ENCODE measurements around the gene FUT7.

FUT7 gene, protein sequence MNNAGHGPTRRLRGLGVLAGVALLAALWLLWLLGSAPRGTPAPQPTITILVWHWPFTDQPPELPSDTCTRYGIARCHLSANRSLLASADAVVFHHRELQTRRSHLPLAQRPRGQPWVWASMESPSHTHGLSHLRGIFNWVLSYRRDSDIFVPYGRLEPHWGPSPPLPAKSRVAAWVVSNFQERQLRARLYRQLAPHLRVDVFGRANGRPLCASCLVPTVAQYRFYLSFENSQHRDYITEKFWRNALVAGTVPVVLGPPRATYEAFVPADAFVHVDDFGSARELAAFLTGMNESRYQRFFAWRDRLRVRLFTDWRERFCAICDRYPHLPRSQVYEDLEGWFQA

DNA sequence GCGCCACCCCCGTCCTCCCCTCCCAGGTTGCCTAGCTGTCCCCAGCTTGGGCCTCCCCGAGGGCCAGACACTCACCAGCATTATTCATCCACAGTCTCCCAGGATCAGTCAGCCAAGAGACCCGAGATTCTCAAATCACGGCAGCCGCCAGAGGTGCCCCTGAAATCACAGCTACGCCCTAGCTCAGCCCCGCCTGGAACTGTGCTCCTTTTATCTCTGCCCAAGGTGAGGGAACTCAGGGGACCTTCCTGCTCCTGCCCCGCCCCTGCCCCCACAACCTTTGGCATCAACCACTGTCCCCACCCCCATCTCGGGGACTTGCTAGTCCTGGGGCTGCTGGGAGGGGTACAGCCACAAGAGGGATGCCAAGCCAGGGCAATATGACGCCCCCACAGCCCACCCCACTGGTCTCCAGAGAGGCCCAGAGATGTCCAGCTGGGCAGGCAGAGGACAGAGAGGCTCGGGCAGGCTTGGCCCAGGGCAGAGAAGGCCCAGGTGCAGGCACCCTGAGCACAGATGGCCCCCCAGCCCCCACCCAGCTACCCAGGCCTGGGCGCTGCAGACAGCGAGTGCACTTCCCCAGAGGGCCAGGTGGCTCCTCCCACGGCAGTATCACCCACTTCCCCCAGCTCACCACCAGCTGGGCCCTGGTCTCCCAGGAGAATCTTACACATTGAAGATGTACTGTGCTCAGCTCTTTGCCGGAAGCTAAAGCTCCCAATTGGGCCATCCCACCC, at the start of gene FUT7:
Gene FUT7, minus strand, starts transcription at position 185 of the 737 bp plus-strand sequence. Its CDS starts 97 bp downstream, at position 88.
- DNase-seq = no peak

DNA sequence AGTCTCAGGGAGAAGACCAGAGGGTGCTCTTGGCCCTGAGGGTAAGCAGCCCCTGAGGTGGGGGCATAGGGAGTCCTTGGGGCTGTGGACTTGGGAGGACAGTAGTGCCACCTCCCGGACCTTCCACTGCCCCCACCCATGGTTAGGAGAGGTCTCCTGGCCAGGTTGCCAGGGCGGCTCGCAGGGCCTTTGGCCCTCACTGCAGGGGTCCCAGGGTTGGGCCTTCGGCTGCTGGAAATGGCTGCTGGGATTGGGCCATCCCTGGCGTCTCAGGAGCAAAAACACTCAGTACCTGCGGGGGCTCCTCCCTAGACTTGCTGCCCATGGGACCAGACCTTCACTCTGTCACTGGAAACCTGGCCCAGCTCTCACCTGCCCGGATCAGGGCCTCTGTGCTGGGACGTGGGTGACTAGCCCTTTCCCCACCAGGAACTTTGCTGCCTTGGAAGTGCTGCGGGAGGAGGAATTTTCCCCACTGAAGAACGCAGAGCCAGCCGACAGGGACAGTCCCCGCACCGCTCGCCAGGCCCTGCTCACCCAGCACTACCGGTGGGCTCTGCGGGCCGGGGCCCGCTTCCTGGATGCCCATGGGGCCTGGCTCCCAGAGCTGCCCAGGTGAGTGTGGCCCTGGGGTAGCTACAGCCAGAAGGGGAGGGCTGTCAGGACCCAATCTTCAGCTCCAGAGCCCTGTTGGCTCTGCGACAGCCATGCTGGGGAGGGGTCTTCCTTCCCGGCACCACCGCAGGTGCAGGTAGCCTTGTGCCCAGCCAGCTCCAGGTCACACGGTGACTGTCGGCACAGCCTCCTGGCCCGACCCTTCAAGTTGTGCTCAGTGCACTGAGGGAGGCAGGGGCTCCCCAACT, 48.6 kb upstream of the FUT7 start:
- no peak for DNase-seq

DNA sequence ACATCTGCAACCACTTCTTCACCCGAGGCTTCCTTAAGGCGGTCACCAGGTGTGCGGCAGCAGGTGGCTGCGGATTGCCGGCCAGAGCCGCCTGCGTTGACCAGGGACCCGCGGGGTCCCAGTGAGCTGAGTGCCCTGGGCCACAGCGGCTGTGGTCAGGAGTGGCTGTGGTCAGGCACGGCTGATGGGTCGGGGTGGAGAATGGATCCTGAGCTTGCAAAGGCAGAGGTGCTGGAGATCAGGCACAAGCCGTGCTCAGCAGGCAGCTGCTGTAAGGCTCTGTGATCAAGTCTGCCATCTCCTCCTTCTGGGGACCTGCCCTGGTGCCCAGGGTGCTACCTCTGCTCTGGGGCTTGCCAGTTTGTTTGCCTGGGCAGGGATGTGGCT, 47.5 kb upstream of the FUT7 start:
- DNase-seq = no peak

DNA sequence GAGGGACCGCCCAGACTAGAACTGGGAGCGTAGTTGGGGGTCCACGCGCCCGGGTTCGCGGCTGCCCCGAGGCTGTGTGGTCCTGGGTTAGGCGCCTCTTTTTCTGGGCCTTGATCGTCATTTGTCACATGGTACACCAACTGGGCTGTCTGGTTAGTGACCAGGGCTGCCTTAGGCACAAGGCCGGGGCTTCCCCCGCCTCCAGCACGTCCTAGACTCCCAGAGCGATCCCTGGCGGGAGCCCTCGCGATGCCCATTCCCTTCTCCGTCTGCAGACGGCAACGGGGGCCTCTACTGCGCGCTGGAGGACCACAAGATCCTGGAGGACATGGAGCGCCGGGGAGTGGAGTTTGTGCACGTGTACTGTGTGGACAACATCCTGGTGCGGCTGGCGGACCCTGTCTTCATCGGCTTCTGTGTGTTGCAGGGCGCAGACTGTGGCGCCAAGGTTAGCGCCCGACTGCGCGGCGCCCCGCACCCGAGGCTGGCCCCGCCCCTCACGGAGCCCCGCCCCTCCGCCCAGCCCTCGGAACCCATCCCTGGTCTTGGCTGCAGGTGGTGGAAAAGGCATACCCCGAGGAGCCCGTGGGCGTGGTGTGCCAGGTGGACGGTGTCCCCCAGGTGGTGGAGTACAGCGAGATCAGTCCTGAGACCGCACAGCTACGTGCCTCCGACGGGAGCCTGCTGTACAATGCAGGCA, 47.0 kb upstream of the FUT7 start:
- no peak for DNase-seq

GRCh38 chr9:137077758-137078693, 46.1 kb upstream of the FUT7 start:
- no peak for DNase-seq

DNA sequence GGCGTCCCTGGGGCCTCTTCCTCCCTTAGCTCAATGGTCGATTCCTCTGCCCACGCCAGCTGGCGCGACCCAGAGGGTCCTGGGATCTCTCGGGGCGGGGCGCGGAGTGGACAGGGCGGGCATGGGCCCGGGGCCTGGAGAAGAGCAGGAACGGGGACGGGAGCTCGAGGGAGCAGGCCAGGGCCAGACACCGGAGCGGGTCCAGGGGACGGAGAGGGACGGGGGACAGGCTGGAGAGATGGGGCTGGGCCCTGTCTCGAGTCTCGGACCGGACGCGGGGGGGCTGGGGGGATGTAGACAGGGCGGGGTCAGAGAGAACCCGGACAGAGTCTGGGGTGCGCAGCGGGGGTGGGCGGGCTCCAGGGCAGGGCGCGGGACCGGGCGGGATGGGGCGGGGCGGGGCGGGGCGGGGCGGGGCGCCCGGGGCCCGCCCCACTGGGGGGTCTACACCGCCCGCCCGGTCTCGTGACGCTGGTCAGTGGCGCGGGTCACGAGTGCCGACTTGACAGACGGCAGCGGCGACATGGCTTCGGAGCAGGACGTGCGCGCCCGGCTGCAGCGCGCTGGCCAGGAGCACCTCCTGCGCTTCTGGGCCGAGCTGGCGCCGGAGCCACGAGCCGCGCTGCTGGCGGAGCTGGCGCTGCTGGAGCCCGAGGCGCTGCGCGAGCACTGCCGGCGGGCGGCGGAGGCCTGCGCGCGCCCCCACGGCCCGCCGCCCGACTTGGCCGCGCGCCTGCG, 45.3 kb upstream of the FUT7 start, which contains the start of gene UAP1L1:
Gene UAP1L1, plus strand, starts transcription at position 508 of the 738 bp plus-strand sequence. Its CDS starts 16 bp downstream, at position 524.
- no peak for DNase-seq

DNA sequence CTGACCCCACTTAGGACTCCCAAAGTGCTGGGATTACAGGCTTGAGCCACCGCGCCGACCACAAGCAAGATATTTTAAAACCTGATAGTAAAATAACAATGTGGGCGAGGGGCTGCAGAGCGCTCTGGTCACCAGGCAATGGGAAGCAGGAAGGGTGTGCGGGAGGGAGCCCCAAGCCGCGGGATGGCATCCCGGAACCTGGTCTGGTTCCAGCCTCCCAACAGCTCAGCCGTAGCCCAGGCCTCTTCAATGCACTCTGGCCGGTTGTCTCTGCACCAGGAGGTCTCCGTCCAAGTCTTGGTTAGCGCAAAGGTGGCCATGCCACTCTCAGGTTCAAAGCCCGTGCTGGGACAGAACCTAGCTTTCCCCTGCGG, 44.7 kb upstream of the FUT7 start:
- no peak for DNase-seq

- DNase-seq = no peak
Measured at GRCh38 chr9:137075275-137075775, 43.4 kb upstream of the FUT7 start.

GRCh38 chr9:137074657-137075274, 42.9 kb upstream of the FUT7 start:
- DNase-seq = no peak

GRCh38 chr9:137073992-137074399, 42.1 kb upstream of the FUT7 start:
- no peak for DNase-seq

- DNase-seq = no peak
Measured at GRCh38 chr9:137071282-137071681, 39.4 kb upstream of the FUT7 start.

DNA sequence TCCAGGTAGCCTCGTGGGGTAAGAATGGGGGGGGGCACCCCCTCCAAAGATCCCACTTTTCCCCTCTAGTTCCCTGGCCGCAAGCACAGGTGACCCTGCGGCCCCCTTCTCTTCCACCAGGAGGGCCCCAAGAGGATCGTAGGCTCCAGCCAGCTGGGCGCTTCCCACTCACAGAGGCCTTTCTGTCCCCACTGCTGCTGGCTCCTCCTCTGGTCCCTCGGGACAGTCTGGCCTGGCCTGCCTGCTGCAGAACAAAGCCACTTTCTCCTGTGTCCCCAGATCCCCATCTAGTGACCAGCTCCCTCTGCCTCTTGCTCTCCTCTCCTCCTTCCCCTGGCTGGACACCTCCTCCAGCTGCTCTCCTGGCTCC, 39.0 kb upstream of the FUT7 start:
- no peak for DNase-seq

GRCh38 chr9:137070201-137070905, 38.5 kb upstream of the FUT7 start, which contains the start of gene SAPCD2:
Gene SAPCD2 (minus strand): TSS chr9:137070557. CDS start chr9:137070460, 97 bp downstream.
- peak; percentile 86 for DNase-seq

DNA sequence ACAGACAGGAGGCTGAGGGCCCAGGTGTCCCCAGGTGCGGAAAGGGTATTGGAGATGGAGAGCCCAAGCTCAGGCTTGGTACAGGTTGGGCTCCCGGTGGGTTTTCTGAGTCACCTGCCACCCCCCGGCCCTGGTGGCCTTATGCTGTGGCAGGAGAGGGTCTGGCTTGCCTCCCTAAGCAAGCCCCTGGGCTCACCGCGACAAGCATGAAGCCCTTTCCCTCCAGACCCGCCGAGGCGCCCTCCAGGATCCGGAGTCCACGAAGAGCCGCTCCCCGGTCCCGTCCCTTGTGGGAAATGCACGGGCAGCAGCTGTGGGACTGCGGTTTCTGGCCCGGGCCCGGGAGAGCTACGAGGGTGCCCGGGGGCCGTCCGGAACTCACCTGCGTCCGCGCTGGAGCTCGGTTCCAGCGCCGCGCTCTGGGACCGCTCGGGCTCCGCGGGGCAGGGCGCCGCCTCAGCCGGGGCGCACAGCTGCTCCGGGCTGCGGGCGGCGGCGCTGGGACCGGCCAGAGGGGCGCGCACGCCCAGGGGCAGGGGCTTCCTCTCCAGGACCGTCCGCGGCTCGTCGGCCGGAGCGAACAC, 37.7 kb upstream of the FUT7 start:
- no peak for DNase-seq

DNA sequence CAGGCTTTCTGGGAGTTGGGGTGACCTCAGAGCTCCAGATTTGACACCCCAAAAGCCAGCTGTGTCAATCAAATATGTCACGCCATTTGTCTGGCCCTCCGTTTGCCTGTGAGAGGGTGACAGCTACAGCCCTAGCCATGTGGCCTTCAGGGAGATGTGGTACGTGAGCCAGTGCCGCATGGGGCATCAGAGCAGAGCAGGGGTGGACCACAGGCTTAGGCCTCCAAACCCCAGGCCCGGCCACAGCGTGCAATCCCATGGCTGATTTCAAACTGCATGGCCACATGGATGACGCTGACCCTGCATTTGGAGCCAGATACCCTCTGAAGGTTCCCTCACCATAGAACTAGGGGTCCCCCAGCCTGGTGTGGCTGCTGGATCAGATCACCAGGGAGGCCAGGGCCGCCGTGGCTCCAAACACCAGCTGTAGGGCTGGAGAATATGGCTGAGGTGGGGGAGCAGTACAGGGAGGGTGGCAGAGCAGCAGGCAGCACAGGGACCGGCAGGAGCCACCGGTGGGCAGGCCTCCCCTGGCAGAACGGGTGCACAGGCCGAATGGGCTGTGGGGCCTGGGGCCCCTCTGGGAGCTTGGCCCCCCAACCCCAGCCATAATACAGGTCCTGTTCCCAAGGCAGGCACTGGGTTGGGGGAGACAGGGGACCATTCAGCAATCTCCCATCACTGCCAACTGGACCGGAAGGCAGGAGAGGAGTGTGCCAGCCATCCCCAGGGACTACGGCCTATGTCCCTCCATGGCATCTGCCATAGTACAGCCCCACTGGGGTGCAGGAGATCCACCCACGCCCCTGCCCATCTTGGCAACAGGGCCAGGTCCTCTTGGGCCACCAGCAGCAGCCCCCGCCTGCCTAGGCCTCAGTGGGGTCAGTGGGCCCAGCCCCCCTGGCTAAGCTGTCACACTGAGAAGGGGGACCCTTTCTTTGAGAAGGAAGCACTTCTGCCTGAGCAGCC, 36.9 kb upstream of the FUT7 start:
- no peak for DNase-seq

GRCh38 chr9:137067860-137068538, 36.1 kb upstream of the FUT7 start:
- peak; percentile 84 for DNase-seq

All from right forelimb (tissue), 1 donor.